Measurements from ENCODE around the gene SPATS2. TPM values are rescaled to one million over a fixed set of nuclear protein-coding genes. Genes with fewer than 3 reads are reported as not detected.
A peak's percentile ranks its signal among the peaks of the same experiment; 100 is the strongest.
"Not testable (repeated sequence)": the region's sequence is repeated elsewhere in the genome, so short reads cannot be mapped to it uniquely, and the experiment has no call there.

The SPATS2 gene
- total RNA-seq, 1 experiment from 2014 or later = 50.7 TPM

DNA sequence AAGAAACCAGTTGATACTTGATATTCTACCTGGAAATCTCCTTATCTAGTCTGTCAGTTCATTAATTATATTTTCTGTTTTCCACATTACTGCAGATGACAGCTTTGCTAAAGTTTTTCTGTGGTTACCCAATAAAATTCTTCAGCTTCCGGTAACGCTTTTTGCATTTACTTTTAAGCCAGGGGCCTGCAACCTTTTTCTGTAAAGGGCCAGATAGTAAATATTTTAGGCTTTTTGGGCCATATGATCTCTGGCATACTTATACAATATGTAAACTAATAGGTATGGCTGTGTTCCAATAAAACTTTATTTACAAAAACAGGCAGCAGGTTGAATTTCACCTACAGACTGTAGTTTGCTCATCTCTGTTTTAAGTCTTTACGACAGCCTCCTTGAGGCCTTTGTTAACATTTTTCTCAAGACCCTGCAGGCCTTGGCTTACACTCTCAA lies 48.3 kb downstream of the SPATS2 start:
- no peak overlapping the region for H3K9ac ChIP-seq (ENCODE audit: low read length)
- no peak overlapping the region for H3K4me2 ChIP-seq (ENCODE audit: low read depth, low read length, poor library complexity, severe bottlenecking)
- H3K9me2 ChIP-seq (replicated peaks; ENCODE audit: insufficient read depth, low read length) = no peaks in the 10 kb centered on the region
- no peaks in the 10 kb centered on the region for H3K9me3 ChIP-seq (ENCODE audit: low read length)
- H3K27ac ChIP-seq (ENCODE audit: low read length) = peak overlapping the region; percentile 28
- no peak for DNase-seq
- H3K4me1 ChIP-seq (ENCODE audit: low read length) = peaks cover 51% of the 10 kb centered on the region
- no peaks in the 10 kb centered on the region for H3K27me3 ChIP-seq (ENCODE audit: low read length)
- H4K20me1 ChIP-seq (ENCODE audit: insufficient read depth, low read depth, low read length) = no peaks in the 10 kb centered on the region
- peaks cover 6% of the 10 kb centered on the region; the same call in 1 of the 2 replicates for H3K36me3 ChIP-seq (ENCODE audit: insufficient read depth, low read length)
- peaks cover 86% of the 10 kb centered on the region for H3K79me2 ChIP-seq (ENCODE audit: low read length)
- H2AFZ ChIP-seq (ENCODE audit: low read length) = no peak overlapping the region
- H3K4me3 ChIP-seq (ENCODE audit: low read length) = no peak overlapping the region

DNA sequence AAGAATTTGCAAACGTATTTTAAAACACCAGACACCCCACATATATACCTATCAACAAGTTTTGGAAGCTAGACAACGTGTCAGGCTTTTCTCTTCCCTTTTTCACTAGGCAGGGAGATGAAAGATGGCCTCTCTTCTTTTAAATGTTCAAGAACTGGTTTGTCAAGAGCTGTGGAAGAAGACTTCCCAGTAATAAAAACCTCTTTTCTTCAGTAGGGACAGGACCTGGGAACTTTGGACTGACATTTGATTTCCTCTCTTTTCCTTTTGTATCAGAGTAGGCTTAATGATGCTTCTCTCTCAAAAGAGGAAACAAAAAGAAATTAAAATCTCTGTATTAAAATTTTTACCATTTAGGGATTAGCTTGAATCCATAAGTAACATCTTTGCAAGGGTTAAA lies 49.6 kb downstream of the SPATS2 start:
- no peak overlapping the region for H3K9ac ChIP-seq (ENCODE audit: low read length)
- no peaks in the 10 kb centered on the region for H3K9me3 ChIP-seq (ENCODE audit: low read length)
- H3K27ac ChIP-seq (ENCODE audit: low read length) = peak overlapping the region; percentile 34
- H4K20me1 ChIP-seq (ENCODE audit: insufficient read depth, low read depth, low read length) = no peaks in the 10 kb centered on the region
- H3K9me2 ChIP-seq (replicated peaks; ENCODE audit: insufficient read depth, low read length) = no peaks in the 10 kb centered on the region
- DNase-seq = no peak
- no peaks in the 10 kb centered on the region for H3K27me3 ChIP-seq (ENCODE audit: low read length)
- H3K36me3 ChIP-seq (ENCODE audit: insufficient read depth, low read length) = peaks cover under 1% of the 10 kb centered on the region; the same call in 1 of the 2 replicates
- peak overlapping the region; percentile 25 for H3K4me2 ChIP-seq (ENCODE audit: low read depth, low read length, poor library complexity, severe bottlenecking)
- peaks cover 85% of the 10 kb centered on the region for H3K79me2 ChIP-seq (ENCODE audit: low read length)
- no peak overlapping the region for H3K4me3 ChIP-seq (ENCODE audit: low read length)
- no peak overlapping the region for H2AFZ ChIP-seq (ENCODE audit: low read length)
- peaks cover 37% of the 10 kb centered on the region for H3K4me1 ChIP-seq (ENCODE audit: low read length)

DNA sequence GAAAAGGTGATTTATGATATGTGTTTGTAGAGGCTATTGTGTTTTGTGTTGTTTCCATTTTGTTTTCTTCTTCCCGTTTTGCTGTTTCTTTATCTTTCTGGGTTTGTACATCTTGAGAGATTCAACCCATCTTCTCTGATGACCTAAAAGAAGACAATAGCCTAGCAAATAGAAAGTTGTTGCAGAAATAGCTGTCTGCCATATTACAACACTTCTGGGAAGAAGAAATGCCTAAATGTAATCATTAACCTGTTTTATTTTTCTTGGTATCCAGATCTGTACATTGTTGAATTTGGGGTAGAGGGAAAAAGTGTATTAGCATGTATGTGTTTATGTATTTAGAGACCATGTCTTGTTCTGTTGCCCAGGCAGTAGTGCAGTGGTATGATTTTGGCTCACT lies 50.3 kb downstream of the SPATS2 start:
- H3K27ac ChIP-seq (ENCODE audit: low read length) = peak overlapping the region; percentile 34
- H3K4me1 ChIP-seq (ENCODE audit: low read length) = peaks cover 35% of the 10 kb centered on the region
- no peak for DNase-seq
- no peaks in the 10 kb centered on the region for H4K20me1 ChIP-seq (ENCODE audit: insufficient read depth, low read depth, low read length)
- no peaks in the 10 kb centered on the region; the same call in 1 of the 2 replicates for H3K36me3 ChIP-seq (ENCODE audit: insufficient read depth, low read length)
- no peak overlapping the region for H3K4me2 ChIP-seq (ENCODE audit: low read depth, low read length, poor library complexity, severe bottlenecking)
- H3K79me2 ChIP-seq (ENCODE audit: low read length) = peaks cover 89% of the 10 kb centered on the region
- no peak overlapping the region for H2AFZ ChIP-seq (ENCODE audit: low read length)
- no peaks in the 10 kb centered on the region for H3K9me2 ChIP-seq (replicated peaks; ENCODE audit: insufficient read depth, low read length)
- H3K9me3 ChIP-seq (ENCODE audit: low read length) = no peaks in the 10 kb centered on the region
- no peaks in the 10 kb centered on the region for H3K27me3 ChIP-seq (ENCODE audit: low read length)
- H3K4me3 ChIP-seq (ENCODE audit: low read length) = no peak overlapping the region
- no peak overlapping the region for H3K9ac ChIP-seq (ENCODE audit: low read length)

DNA sequence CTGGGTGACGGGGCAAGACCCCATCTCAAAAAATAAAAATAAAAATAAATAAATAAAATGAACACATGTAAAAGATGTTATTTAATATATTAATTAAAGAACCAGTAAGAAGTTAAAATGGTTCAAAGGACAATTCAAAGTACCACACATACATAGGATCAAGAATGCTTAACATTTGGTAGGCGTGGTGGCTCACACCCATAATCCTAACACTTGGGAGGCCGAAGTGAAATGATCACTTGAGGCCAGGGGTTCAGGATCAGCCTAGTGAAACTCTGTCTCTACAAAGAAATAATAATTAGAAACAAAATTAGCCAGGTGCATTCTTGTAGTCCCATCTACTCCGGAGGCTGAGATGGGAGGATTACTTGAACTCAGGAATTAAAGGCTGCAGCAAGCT lies 53.3 kb downstream of the SPATS2 start:
- no peak overlapping the region for H3K4me2 ChIP-seq (ENCODE audit: low read depth, low read length, poor library complexity, severe bottlenecking)
- H3K36me3 ChIP-seq (ENCODE audit: insufficient read depth, low read length) = peaks cover 5% of the 10 kb centered on the region; the same call in 1 of the 2 replicates
- DNase-seq = no peak
- H3K9ac ChIP-seq (ENCODE audit: low read length) = no peak overlapping the region
- H3K79me2 ChIP-seq (ENCODE audit: low read length) = peaks cover 88% of the 10 kb centered on the region
- no peaks in the 10 kb centered on the region for H3K27me3 ChIP-seq (ENCODE audit: low read length)
- H3K4me1 ChIP-seq (ENCODE audit: low read length) = peaks cover 31% of the 10 kb centered on the region
- H3K9me3 ChIP-seq (ENCODE audit: low read length) = no peaks in the 10 kb centered on the region
- H3K9me2 ChIP-seq (replicated peaks; ENCODE audit: insufficient read depth, low read length) = no peaks in the 10 kb centered on the region
- no peak overlapping the region for H2AFZ ChIP-seq (ENCODE audit: low read length)
- no peaks in the 10 kb centered on the region for H4K20me1 ChIP-seq (ENCODE audit: insufficient read depth, low read depth, low read length)
- no peak overlapping the region for H3K4me3 ChIP-seq (ENCODE audit: low read length)
- no peak overlapping the region for H3K27ac ChIP-seq (ENCODE audit: low read length)

DNA sequence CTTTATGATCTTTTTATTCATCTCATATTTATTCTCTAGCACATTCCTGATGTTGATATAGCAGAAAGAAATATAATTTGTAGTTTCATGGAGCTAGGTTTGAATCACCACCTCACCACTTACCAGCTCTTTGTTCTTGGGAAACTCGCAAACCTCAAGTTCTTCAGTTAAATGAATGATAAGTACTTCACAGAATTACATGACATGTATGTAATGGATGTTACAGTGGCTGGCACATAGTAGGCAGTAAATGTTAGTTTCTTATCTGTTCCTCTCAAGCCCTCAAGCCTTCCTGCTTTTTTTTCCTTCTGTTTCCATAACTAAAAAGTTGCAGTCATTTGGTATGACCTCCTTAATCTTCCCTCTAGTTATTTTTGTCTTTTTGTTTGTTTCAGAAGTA lies 54.9 kb downstream of the SPATS2 start:
- no peak overlapping the region for H2AFZ ChIP-seq (ENCODE audit: low read length)
- H3K36me3 ChIP-seq (ENCODE audit: insufficient read depth, low read length) = peaks cover 12% of the 10 kb centered on the region
- H3K27ac ChIP-seq (ENCODE audit: low read length) = no peak overlapping the region
- no peaks in the 10 kb centered on the region for H4K20me1 ChIP-seq (ENCODE audit: insufficient read depth, low read depth, low read length)
- no peak for DNase-seq
- peaks cover 86% of the 10 kb centered on the region for H3K79me2 ChIP-seq (ENCODE audit: low read length)
- H3K9ac ChIP-seq (ENCODE audit: low read length) = no peak overlapping the region
- no peak overlapping the region for H3K4me3 ChIP-seq (ENCODE audit: low read length)
- H3K9me3 ChIP-seq (ENCODE audit: low read length) = no peaks in the 10 kb centered on the region
- no peaks in the 10 kb centered on the region for H3K27me3 ChIP-seq (ENCODE audit: low read length)
- no peak overlapping the region for H3K4me2 ChIP-seq (ENCODE audit: low read depth, low read length, poor library complexity, severe bottlenecking)
- no peaks in the 10 kb centered on the region for H3K9me2 ChIP-seq (replicated peaks; ENCODE audit: insufficient read depth, low read length)
- peaks cover 17% of the 10 kb centered on the region for H3K4me1 ChIP-seq (ENCODE audit: low read length)

DNA sequence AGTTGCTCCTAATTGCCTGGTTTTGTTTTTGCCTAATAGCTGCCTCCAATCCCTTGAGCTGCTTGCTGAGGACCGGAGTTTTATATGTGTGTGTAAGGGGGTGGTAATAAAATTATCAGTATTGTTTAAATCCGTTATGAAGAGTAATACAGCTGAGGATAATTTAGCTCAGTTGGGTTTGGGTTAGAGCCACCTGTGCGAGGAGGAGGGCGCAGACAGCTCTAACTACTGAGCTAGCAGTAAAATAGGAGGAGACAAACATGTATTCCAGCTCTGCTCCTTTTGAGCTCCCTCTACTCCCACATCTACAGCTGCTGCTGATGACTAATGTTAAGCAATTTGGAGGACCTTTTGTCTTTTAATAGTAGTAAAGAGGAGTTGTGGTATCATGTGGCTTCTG lies 61.5 kb downstream of the SPATS2 start:
- no peak overlapping the region for H3K4me2 ChIP-seq (ENCODE audit: low read depth, low read length, poor library complexity, severe bottlenecking)
- no peak overlapping the region for H2AFZ ChIP-seq (ENCODE audit: low read length)

DNA sequence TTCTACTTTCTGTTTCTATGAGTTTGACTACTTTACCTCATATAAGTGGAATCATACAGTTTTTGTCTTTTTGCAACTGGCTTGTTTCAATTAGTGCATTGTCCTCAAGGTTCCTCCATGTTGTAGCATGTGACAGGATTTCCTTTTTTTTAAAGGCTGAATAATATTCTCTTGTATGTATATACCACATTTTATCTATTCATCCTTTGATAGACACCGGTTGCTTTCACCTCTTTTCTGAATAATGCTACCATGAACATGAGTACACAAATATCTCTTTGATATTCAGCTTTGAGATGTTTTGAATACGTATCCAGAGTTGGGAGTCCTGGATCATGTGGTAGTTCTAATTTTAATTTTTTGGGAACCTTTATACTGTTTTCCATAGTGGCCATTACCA lies 65.4 kb downstream of the SPATS2 start:
- Histone ChIP-seq H3K36me3 (ENCODE audit: insufficient read depth, low read length) (no peaks in the 10 kb centered on the region), H3K4me2 (ENCODE audit: low read depth, low read length, poor library complexity, severe bottlenecking) (no peak overlapping the region), H3K9ac (ENCODE audit: low read length) (no peak overlapping the region), H3K9me2 (replicated peaks; ENCODE audit: insufficient read depth, low read length) (no peaks in the 10 kb centered on the region), H3K9me3 (ENCODE audit: low read length) (no peaks in the 10 kb centered on the region), H3K4me1 (ENCODE audit: low read length) (peaks cover 29% of the 10 kb centered on the region), H4K20me1 (ENCODE audit: insufficient read depth, low read depth, low read length) (no peaks in the 10 kb centered on the region), H3K27ac (ENCODE audit: low read length) (no peak overlapping the region), H3K27me3 (ENCODE audit: low read length) (no peaks in the 10 kb centered on the region), H3K4me3 (ENCODE audit: low read length) (no peak overlapping the region), H3K79me2 (ENCODE audit: low read length) (peaks cover 70% of the 10 kb centered on the region), H2AFZ (ENCODE audit: low read length) (no peak overlapping the region)
- no peak for DNase-seq

More for the DNA sequence above, 61.5 kb downstream of the SPATS2 start:
- Histone ChIP-seq H3K36me3 (ENCODE audit: insufficient read depth, low read length) (peaks cover 12% of the 10 kb centered on the region), H4K20me1 (ENCODE audit: insufficient read depth, low read depth, low read length) (no peaks in the 10 kb centered on the region), H3K4me1 (ENCODE audit: low read length) (peaks cover 32% of the 10 kb centered on the region), H3K27me3 (ENCODE audit: low read length) (no peaks in the 10 kb centered on the region), H3K9me2 (replicated peaks; ENCODE audit: insufficient read depth, low read length) (no peaks in the 10 kb centered on the region), H3K79me2 (ENCODE audit: low read length) (peaks cover 87% of the 10 kb centered on the region), H3K27ac (ENCODE audit: low read length) (peak overlapping the region; percentile 44; the same call in 1 of the 2 replicates), H3K4me3 (ENCODE audit: low read length) (no peak overlapping the region), H3K9ac (ENCODE audit: low read length) (no peak overlapping the region), H3K9me3 (ENCODE audit: low read length) (no peaks in the 10 kb centered on the region)
- DNase-seq = no peak

DNA sequence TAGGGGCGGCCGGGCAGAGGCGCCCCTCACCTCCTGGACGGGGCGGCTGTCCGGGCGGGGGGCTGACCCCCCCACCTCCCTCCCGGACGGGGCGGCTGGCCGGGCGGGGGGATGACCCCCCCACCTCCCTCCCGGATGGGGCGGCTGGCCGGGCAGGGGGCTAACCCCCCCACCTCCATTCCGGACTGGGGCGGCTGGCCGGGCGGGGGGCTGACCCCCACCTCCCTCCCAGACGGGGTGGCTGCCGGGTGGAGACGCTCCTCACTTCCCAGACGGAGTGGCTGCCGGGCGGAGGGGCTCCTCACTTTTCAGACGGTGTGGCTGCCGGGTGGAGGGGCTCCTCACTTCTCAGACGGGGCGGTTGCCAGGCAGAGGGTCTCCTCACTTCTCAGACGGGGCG lies 69.5 kb downstream of the SPATS2 start:
- not testable (repeated sequence) for H3K9me3 ChIP-seq (ENCODE audit: low read length); DNase-seq; H3K4me3 ChIP-seq (ENCODE audit: low read length); H3K36me3 ChIP-seq (ENCODE audit: insufficient read depth, low read length); H3K9me2 ChIP-seq (replicated peaks; ENCODE audit: insufficient read depth, low read length); H4K20me1 ChIP-seq (ENCODE audit: insufficient read depth, low read depth, low read length); H3K4me2 ChIP-seq (ENCODE audit: low read depth, low read length, poor library complexity, severe bottlenecking); H3K9ac ChIP-seq (ENCODE audit: low read length); H3K27ac ChIP-seq (ENCODE audit: low read length); H3K27me3 ChIP-seq (ENCODE audit: low read length); H2AFZ ChIP-seq (ENCODE audit: low read length)
- peaks cover 16% of the 10 kb centered on the region for H3K4me1 ChIP-seq (ENCODE audit: low read length)
- H3K79me2 ChIP-seq (ENCODE audit: low read length) = peaks cover 75% of the 10 kb centered on the region
